Kidney (tissue), 14 donors: ENCODE measurements around the gene CC2D1B. TPM values are rescaled to one million over a fixed set of nuclear protein-coding genes. Genes with fewer than 3 reads are reported as not detected.

Experiments
- DNase-seq, 5 donors: peaks; one replicate each; pipeline ENCODE4 v3.0.0-alpha.2; 2013 to 2020
- FAIRE-seq: peaks from 2 replicates; lab custom pipeline; 2012; peaks lifted over from hg19 to GRCh38; lab: Jason Lieb, UNC
- H3K27ac ChIP-seq, 2 donors: one replicate each; pipeline ENCODE4 v1.7.0; 2013; ENCODE audit warnings: low read depth in 2 of 2, low read length in 2 of 2, inconsistent platforms in 1 of 2
- H3K27me3 ChIP-seq: one replicate; pipeline ENCODE4 v1.7.1; 2013; ENCODE audit warnings: low read length, inconsistent platforms; ENCODE audit not compliant: control insufficient read depth, insufficient read depth
- H3K36me3 ChIP-seq, 3 donors: one replicate each; pipeline versions ENCODE4 v1.7.0 to v1.7.1; 2013; ENCODE audit warnings: low read length in 3 of 3, control low read depth in 1 of 3, inconsistent platforms in 1 of 3; ENCODE audit not compliant: insufficient read depth in 3 of 3, control insufficient read depth in 2 of 3
- H3K4me1 ChIP-seq, 3 donors: one replicate each; pipeline versions ENCODE4 v1.7.0 to v1.7.1; 2013; ENCODE audit warnings: low read length in 3 of 3, inconsistent platforms in 1 of 3, low read depth in 1 of 3; ENCODE audit not compliant: control insufficient read depth in 2 of 3, insufficient read depth in 2 of 3
- H3K4me3 ChIP-seq, 3 donors: one replicate each; pipeline versions ENCODE4 v1.7.0 to v1.8.1; 2013; ENCODE audit warnings: low read length in 3 of 3, control low read depth in 1 of 3, inconsistent platforms in 1 of 3
- H3K9ac ChIP-seq, 3 donors: one replicate each; pipeline versions ENCODE4 v1.7.0 to v1.7.1; 2013; ENCODE audit warnings: low read length in 3 of 3, control low read depth in 1 of 3, inconsistent platforms in 1 of 3
- H3K9me3 ChIP-seq, 3 donors: one replicate each; pipeline versions ENCODE4 v1.7.0 to v1.7.1; 2013; ENCODE audit warnings: low read length in 3 of 3, control low read depth in 1 of 3, inconsistent platforms in 1 of 3; ENCODE audit not compliant: control insufficient read depth in 2 of 3, insufficient read depth in 1 of 3
- CTCF ChIP-seq: IDR thresholded peaks from 3 replicates; pipeline ENCODE4 v1.5.1; 2012; ENCODE audit warnings: mild to moderate bottlenecking, moderate library complexity, borderline replicate concordance; ENCODE audit not compliant: insufficient read depth; ENCODE audit errors: extremely low read depth
- intact Hi-C: fragments of 100-400 bp; cut with DNase I; formaldehyde crosslinking; loops from one replicate; pipeline ENCODE4 v1.11.1; 2022
- polyA plus RNA-seq: library from polyadenylated mRNA; stranded (reverse); fragments of 350-450 nt; fragmentation: Illumina TruSeq; extraction: RNeasy Lipid Tissue Mini Kit (QIAGEN cat#74804); gene quantifications from one replicate; pipeline ENCODE4 v1.2.3, GENCODE V29; 2014; ENCODE audit warnings: low read depth, low replicate concordance; ENCODE audit not compliant: insufficient read depth
- total RNA-seq: library from RNA; stranded (reverse); fragmentation: NEBNext Ultra II Directional; extraction: Animal tissue kit (Norgen Biotek cat#: 25700); gene quantifications from one replicate; pipeline ENCODE4 v1.2.1, GENCODE V29; 2021
- donor health status: control.
- donor health status: control.
- donor health status: control.
- donor health status: control.
- donor health status: control.
- donor health status: DM: yes; HTN: yes; CAD: no.
- donor health status: Normal renal cell carcinoma (clear cell type).

CC2D1B gene
- total and polyA plus RNA-seq, 2 donors from 2014 or later, result 26.9 to 42.5 TPM

- DNase-seq, result peak in 1 of 5 donors; percentile 48
- no peak overlapping the region for H3K4me3 ChIP-seq
- no peak for TF ChIP-seq CTCF
- no peaks in the 10 kb centered on the region for H3K9me3 ChIP-seq
- intact Hi-C loops, result no loop called here
- peaks cover 0 to 2% (median 0%) of the 10 kb centered on the region in 3 donors for H3K4me1 ChIP-seq
- FAIRE-seq, result no peak
- peaks cover 13 to 89% (median 70%) of the 10 kb centered on the region in 3 donors for H3K36me3 ChIP-seq
- no peak overlapping the region for H3K27ac ChIP-seq
- no peaks in the 10 kb centered on the region for H3K27me3 ChIP-seq
- no peak overlapping the region for H3K9ac ChIP-seq
These were observed 7.0 kb downstream of the CC2D1B start for GRCh38 chr1:52358851-52359497.

- Histone ChIP-seq H3K36me3 (peaks cover 13 to 97% (median 71%) of the 10 kb centered on the region in 3 donors), H3K9me3 (no peaks in the 10 kb centered on the region), H3K9ac (no peak overlapping the region), H3K27me3 (no peaks in the 10 kb centered on the region), H3K27ac (no peak overlapping the region), H3K4me1 (no peaks in the 10 kb centered on the region), H3K4me3 (no peak overlapping the region)
- no peak for DNase-seq
- no peak for TF ChIP-seq CTCF
- no peak for FAIRE-seq
- intact Hi-C loops, result no loop called here
These were observed 8.6 kb downstream of the CC2D1B start for GRCh38 chr1:52357397-52357796.

- DNase-seq (no peak), FAIRE-seq (no peak)
- no peaks in the 10 kb centered on the region for H3K9me3 ChIP-seq
- no peak overlapping the region for H3K4me3 ChIP-seq
- intact Hi-C loops, result no loop called here
- H3K27ac ChIP-seq, result no peak overlapping the region
- no peaks in the 10 kb centered on the region for H3K27me3 ChIP-seq
- H3K9ac ChIP-seq, result no peak overlapping the region
- TF ChIP-seq CTCF, result no peak
- peaks cover 13 to 92% (median 67%) of the 10 kb centered on the region in 3 donors for H3K36me3 ChIP-seq
- H3K4me1 ChIP-seq, result no peaks in the 10 kb centered on the region
These were observed 9.1 kb downstream of the CC2D1B start for GRCh38 chr1:52356818-52357355.
